Fibroblast of skin of left biceps (primary cell): Measurements from ENCODE around the gene PLXNB2.

ENCODE experiments used
- DNase-seq, 2 experiments: peaks; one replicate each; pipeline ENCODE4 v3.0.0-alpha.2; 2013; ENCODE audit warnings: low read depth in 2 of 2

Gene PLXNB2

DNA sequence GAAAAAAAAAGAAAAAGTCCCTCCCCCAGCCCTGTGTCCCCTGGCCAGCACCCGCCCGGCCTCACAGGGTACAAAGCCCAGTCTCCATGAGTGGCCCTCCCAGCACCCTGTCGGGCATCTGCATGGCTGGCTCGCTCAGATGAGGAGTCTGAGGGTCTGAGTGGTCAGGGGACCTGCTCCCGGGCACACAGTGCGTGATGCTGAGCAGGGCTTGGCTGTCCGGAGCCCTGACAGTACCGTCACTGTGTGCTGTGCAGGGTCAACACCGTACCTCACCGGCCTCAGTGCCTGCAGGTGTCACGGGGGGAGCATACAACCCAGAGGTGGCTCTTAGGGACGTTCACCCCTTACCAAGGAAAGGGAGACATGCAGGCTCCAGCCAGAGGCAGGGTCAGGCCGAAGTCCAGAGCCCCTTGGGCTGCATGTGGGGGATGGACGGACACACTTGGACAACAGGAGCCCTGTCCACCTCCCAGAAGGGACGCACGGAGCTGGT lies 3.6 kb upstream of the PLXNB2 start:
- DNase-seq, result no peak

DNA sequence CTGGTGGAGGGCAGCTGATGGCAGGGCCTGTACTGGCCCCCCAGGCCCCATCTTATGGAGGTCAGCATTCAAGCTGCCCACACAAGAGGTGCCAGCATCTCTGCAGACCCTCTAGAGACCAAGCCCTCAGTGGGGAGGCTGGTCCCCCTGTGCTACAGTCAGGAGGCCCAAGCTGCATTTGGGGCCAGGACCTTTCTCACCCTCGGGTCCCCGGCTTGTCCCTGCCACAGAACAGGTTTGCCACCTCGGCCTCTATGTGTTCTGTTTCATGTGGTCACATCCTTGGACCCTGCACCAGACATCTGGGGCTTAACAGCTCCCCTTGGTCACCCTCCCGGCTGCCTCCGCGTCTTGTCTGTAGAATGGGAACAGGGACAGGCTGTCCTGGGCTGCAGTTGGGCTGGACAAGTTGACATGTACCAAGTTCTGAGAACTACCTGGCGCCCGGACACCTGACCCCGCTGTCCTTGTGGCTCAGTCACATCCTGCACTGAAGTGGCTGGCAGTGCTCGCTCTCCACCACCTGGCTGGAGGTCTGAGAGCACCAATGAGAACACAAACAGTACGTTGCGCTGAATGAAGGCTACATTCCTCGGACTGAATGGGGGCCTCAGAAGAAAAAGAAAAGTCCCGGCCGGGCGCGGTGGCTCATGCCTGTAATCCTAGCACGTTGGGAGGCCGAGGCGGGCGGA lies 2.7 kb upstream of the PLXNB2 start:
- DNase-seq, result no peak

DNA sequence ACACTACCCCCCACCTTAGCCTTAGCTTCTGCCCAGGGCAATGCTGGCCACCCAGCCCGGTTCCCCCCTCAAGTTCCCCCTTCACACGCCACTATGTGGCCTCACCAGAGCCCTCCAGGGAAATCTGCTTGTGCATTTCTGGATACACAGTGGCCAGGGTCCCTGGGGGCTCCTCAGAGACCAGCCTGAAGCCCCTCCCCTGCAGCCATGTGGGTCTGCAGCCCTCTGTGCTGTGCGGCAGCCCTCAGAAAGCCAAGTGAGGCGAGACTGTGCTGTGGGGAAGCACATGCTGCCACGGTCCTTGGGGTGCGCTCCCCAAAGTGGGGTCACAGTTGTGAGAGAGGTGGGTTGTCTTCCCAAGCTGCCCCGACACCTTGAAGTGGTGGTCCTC lies 2.1 kb upstream of the PLXNB2 start:
- no peak for DNase-seq

DNA sequence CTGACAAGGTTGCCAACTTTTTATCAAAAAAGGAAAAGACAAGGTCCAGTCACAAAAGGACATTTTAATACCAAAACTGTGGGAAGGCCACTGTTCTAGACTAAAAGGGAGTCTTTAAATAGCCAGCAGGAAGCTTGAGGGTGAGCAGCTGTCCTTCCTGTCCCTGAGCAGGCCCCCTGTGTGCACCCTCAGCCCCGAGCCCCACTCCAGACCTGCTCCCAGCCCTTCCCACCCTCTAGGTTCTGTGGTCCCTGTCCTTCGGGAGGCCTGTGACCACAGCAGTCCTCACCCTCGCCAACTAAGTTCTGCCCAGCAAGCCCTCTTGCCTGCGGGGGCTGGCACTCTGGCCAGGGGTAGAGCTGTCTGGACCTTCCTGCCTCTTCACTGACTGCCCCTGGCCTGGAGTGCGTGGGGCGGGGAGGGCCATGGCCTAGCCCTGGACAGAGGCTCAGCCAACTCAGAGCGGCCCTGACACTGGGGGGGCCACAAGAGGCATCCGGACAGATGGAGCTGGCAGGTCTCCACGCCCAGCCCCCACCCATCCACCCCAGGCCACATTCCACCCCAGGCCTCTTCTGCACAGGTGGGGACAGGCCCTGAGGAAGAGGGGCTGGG lies 1.6 kb upstream of the PLXNB2 start:
- no peak for DNase-seq

DNA sequence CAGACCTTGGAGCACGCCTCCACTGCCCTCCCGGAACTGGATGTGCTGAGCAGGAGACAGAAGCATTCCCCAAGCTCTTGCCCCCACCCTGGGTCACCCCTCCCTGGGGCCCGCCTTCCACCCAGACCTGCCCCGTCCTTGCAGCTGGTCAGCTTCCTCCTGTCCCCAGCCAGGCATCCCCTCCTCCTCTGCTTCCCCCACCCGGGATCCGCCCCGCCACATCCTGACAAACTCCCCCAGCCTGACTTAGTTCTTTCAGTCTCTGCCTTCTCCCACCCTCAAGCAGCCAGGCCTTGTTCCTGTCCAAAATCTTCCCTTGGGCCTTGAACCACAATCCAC lies 1.1 kb upstream of the PLXNB2 start:
- DNase-seq, result no peak

DNA sequence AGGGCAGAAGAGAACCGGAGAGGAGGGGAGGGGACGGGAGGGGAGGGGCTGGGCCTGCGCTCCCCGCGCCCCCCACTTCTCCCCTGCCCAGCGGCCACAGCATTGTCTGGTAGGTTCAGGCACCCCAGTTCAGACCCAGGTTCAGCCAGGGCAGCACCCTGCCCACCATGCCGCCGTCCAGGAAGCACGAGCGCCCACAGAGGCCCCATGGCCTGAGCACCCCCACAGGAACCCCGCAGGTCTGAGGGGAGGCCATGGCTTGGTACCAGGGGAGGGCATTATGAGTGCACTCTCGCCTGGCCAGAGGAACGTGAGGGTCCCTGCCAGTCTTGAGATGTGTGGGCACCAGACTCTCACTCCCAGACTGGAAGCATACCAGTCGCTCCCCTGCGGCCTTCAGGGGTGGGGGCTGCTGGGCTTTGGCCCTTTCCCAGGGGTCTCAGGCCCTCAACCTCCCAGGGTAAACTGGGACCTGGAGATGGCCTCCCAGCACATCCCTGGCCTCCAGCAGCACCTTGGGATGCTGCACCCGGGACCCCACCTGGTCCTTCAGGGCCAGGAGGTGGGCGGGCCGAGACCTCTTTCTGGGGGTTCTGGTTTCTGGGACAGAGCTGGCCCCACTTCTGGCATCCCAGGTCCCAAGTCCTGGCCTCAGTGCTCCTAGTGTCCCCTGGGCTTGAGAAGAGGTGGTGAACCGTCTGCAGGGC lies 597 bp upstream of the PLXNB2 start:
- no peak for DNase-seq

DNA sequence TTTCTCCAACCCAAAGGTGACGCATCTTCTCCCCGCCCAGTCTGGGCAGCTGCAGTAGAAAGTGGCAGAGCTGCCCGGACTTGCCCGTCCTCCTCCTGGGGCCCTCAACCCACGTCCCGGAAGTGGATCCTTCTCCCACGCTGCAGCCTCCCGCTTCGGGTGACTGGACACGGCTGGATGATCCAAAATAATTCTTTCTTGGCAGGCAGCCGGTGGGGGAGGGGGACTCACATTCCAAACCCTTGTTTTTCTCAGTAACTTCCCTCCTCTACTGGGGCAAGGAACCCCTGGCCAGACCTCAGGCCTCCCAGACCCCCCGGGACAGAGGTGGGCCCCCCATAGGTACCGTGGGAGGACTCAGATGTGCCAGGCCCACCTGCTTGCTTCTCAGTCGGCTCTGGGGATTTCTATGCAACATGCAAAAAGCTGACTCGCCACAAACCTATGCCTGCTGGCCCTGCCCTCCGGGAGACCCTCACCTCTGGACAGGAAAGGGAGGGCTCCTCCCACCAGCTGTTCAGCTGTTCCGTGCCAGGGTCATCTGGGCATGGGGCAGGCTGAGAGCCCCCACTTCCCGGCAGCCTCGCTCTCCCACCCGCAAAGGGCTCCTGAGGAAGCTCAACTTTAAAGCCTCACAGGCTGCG lies 1.4 kb downstream of the PLXNB2 start:
- DNase-seq, result peak; percentile 70 to 71

DNA sequence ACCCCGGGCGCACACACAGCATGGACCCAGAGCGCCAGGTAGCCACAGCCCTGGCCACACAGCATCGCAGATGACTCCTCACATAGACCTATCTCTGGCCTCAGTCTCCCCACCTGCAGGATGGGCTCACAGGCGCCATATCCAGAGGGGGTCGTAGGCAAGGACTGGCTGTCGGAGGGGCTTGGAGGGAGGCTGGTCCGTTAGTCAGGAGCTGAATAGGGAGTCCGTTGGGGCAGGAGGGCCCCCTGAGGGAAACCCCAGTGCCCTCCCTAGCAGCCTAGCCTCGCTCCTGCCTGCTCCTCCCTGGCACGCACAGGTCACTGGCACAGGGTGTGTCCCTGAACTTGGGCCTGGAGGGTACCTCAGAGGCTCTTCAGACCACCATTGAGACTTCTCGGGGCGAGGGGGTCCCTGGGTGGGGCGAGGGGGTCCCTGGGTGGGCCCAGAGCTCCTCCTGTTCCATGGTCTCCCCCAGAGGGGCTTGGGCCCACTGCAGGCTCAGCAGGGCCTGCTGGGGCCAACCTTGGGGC lies 2.0 kb downstream of the PLXNB2 start:
- no peak for DNase-seq

DNA sequence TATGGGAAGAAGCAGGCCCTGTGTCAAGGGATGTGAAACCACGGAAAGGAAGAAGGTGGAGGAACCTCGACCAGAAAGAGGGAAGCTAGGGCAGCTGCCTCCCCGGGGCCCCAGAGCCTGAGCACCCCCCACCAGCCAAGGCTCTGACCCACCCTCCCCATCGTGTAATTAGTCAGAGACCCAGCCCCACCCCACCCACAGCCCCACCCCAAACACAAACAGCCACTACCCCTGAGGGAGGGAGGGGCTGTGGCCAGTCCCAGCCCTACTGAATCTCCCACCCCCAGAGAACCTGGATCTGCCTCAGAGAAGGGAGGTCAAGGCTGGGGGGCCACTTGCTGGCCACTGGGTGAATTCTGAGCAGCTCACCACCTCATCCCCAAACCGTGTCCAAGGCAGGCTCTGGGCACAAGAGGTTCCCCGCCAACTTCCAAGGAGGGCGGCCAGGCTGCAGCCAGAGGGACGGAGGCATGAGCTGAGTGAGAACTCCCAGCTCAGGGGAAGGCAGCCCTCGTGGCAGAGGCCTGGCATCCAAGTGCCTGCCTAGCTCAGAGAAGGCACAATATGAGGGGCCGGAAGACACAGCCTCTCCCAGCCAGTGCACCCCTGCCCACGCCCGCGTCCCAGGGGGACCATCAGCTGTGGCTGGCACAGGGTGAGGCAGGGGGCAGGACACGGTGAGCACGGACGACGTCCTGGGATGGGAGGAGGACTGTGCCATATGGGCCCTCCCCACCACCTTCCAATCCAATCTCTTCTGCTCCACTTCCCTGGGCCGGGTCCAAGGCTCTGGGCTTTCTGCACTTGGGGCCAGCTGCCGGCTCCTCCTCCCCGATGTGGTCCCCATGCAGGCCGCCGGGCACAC lies 2.7 kb downstream of the PLXNB2 start:
- no peak for DNase-seq

DNA sequence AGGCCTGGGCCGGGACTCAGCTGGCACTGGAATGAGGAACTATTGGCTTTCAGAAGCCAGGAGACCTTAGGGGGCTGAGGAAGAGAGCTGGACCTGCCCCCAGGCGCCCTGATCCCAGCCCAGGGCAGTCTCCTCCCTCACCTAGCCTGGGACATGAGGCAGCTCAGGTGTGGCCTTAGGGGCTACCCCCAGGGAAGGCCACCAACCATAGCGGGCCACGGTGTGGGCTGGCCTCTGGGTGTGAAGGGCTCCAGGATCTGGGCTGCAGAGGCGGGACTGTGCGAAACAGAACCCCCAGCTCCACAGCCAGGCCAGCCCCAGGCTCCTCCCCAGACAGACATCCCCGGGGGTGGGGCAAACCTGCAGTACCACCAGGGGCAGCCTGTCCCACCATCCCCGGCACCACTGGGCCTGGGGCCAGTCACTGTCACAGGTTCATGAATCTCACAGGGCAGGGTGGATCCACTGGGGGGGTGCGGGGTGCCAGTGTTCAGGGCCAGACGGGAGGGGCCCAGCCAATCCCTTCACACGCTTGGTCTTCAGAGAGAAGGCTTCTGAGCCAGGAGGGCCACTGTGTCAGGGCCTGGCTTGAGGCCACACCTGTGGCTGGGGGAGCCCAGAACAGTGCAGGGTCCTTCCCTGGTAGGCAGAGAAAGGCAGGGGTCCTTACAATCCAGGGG lies 3.5 kb downstream of the PLXNB2 start:
- DNase-seq, result no peak

DNA sequence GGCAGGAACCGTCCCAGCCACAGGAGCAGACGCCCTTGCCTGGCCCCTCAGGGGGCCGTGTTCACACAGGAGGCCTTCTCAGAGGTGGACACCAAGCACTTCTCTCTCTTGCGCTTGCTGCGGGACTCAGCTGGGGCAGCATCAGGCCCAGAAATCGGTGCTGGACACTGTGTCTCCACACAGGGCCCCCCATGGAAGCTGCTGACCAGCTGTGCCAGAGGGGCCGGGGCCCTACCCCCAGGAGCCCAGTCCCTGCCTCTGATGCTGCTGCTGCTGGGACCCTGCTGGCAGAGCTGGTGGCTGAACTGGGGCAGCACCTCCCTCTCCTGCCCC lies 4.0 kb downstream of the PLXNB2 start:
- no peak for DNase-seq

DNA sequence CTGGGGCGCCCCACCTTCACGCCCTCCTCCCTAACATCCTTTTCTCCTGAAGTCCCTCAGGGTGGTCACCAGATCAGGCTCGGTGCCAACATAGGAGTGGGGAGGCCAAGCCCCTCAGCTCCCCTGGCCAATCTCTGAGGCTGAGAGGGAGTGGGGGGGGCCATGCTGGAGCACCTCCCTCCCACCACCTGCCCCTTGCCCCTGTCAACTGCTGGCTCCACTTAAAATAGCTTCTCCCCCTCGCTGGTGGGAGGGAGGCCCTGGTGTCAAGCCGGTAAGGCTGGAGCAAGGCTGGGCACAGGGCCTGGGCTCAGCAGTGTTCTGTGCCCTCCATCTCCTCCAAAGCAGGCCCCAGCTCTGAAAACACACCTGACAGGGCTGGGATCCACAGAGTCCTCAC lies 4.9 kb downstream of the PLXNB2 start:
- DNase-seq, result no peak

DNA sequence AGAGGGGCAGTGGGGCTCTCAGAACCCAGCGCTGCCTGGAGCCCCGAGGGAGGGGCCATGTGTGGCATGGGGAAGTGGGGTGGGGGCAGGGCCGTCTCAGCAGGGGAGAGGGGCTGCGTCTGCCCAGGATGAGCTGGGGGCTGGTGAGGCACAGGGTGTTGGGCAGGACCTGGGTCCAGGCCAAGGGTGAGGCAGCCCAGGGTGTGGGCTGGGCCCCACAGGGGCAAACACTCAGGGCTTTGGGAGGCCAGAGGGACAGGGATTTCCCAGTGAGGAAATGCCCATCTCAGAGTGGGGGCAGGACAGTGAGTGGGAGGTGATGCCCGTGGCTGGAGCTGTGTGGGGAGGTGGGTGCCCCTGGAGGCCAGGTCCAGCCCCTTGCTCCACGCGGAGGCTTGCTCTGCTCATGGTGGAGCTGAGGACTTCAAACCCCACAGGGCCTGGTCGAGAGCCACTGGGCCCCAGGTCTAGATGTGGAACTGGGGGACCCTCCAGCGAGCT lies 5.4 kb downstream of the PLXNB2 start:
- DNase-seq, result no peak

DNA sequence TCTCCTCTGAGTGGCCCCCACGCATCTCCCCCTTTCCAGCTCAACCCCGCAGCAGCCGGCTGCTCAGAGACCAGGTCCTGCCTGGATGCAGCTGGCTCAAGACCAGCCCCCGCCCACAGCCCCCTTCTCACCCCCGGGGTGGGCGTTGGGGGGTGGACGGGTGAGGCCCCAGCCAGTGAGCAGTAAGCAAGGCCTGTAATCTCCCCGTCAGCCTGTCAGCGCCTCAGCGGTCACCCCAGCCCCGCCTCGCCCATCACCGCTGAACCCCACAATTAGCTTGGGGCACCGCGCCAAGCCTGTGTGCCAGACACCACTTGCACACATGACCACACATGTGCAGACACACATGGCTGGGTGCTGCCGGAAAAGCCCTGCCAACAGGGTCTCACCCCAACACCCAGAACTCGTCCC lies 5.9 kb downstream of the PLXNB2 start:
- no peak for DNase-seq

DNA sequence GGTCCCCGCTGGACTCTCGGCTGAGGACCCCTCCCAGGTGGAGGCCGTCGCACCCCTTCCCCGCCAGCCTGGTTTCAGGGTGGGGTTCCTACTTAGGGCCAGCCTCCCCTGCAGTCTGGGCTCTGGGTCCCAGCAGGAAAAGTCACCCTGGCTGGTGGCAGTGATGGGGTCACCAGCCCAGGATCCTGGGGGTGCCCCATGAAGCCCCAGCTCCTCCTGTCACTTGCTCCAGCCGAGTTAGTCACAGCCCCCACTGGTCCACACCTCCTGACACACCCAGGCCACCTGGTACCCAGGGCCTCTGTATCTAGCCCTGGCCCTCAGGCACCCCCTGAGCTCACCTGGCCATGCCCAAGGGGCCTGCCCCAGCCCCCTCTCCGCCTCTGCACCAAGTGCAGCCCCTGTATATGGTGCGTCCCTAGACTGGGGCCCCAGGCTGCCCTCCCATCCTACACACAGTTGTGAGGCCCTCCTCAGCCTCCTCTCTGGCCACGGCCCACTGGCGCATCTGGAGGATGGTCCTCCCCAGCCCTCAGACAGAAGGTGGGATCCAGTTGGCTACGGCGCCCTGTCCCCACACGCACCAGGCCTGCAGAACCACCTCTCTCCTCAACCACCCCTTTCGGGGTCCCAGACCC lies 6.7 kb downstream of the PLXNB2 start:
- no peak for DNase-seq

DNA sequence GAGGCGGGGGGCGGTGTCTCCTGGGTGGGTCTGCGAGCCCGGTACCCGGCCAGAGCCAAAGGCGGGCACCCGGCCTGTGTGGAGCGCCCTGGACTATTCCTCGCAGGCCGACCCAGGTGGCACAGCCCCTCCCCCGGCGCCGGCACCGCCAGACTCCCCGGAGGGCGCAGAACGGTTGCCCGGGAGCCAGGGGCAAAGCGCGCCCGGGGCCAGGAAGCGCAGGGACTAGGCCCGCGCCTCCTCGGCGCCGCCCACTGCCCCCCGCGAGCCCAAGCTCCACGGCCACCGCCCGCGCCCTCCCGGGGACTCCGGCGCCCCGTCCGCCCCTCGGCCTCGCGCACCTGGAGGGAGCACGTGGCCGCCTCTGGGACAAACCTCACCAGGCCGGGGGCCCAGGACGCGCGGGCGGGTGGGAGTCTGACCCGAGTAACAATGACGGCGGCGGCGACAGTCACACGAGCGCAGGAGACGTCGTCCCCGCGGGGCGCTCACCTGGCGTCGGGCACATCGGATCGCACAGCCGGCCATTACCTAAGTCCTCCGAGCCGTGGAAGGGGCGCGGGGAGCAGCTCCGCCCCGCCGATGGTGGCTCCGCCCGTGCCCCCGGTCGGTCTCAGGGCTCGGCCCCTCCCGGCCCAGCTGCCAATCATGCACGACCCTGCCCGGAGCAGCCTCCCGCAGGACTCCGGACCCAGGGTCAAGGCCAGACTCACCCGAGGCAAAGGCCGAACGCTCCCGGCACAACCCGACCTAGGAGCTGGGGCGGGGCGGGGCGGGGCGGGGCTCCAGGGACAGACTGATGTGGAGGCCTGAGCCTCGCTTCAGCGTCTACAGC lies 7.4 kb downstream of the PLXNB2 start:
- no peak for DNase-seq

DNA sequence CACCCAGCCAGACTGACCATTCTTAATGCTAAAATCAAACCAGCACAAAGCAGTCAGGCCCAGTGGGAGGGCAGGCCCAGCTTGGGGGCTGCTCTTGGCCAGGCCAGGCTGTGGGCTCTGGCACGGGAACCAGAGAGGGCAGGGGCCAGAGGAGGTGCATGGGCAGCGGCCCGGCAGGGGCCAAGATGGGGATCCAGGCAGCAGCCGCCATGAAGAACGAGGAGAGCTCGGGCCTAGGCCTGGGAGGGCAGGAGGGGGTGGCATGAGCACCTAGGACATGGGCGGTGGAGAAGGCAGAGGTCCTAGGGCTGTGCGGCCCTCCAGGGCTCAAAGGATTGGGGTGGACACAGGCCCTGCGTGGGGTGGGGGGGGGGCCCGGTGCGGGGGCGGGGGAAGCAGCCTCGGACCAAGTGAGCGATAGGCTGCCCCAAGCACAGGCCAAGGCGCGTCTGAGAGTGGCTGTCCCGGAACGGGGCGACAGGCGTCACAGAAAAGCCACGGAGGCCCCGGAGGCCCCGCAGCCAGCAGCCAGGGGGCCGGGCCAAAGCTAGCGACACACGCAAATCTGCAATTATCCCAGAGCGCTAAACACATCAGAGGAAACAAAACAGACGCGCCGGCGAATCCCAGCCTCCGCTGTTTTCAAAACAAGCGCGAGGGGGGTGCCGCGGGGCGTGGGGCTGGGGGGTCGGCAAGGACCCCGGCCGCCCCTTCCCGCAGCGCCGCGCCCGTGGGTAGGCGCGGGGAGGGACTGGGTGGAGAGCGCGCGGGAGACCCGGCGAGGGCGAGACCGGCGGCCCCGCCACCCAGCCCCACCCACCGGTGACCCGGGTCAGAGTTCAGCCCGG lies 8.3 kb downstream of the PLXNB2 start:
- no peak for DNase-seq

DNA sequence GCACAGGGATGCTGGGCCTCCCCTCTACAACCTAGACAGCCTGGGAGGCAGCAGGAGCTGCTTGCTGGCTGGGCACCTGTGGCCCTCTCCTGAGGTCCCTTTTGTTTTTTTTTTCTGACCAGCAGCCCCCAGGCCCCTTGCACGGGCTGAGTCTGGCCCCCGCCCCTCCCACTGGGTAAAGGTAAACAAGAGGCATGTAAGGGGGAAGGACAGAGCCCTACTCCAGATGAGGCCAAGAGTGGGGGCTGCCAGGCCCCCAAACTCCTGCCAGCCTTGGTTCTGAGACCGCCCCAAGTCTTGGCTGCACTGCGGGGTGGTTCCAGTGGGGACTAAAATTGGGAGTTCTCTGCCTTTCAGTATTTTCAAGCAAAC lies 9.2 kb downstream of the PLXNB2 start:
- DNase-seq, result no peak
